ENCODE results near the gene SRGAP3.

GRCh38 chr3:9208605-9209152 is 40.8 kb downstream of the SRGAP3 start:
- TF ChIP-seq POLR2A (IDR thresholded peaks at IDR 0.05) (no peak), CTCF (IDR thresholded peaks at IDR 0.05) (no peak)

All from uterus (tissue), 2 donors.